WTC11 (cell line): Measurements from ENCODE around the gene COL21A1.
"Not testable (repeated sequence)": the region's sequence is repeated elsewhere in the genome, so short reads cannot be mapped to it uniquely, and the experiment has no call there.

Experiments
- ATF2 ChIP-seq: sonication (generic); formaldehyde crosslinking; IDR thresholded peaks from 2 replicates; pipeline ENCODE4 v1.8.1; 2022; ENCODE audit warnings: low read depth, missing genetic modification reagents, borderline replicate concordance
- CTCF ChIP-seq: fragments of 200-600 bp; IDR thresholded peaks from 2 replicates; pipeline ENCODE4 v1.8.0; 2022; ENCODE audit warnings: antibody characterized with exemption
- ELF4 ChIP-seq: sonication (generic); formaldehyde crosslinking; IDR thresholded peaks from 2 replicates; pipeline ENCODE4 v1.8.1; 2022; ENCODE audit warnings: low read depth, mild to moderate bottlenecking, moderate library complexity, missing genetic modification reagents
- EMX1 ChIP-seq: fragments of 250-450 bp; sonication (Bioruptor Pico); IDR thresholded peaks from 2 replicates; pipeline ENCODE4 v1.8.0; 2021; ENCODE audit warnings: mild to moderate bottlenecking
- MAX ChIP-seq: sonication (generic); formaldehyde crosslinking; IDR thresholded peaks from 2 replicates; pipeline ENCODE4 v1.8.0; 2022; ENCODE audit warnings: mild to moderate bottlenecking, missing genetic modification reagents
- MXD4 ChIP-seq: fragments of 250-450 bp; sonication (Bioruptor Pico); IDR thresholded peaks from 2 replicates; pipeline ENCODE4 v1.8.0; 2021; ENCODE audit warnings: mild to moderate bottlenecking, moderate library complexity, borderline replicate concordance
- MYBL2 ChIP-seq: sonication (generic); formaldehyde crosslinking; IDR thresholded peaks from 2 replicates; pipeline ENCODE4 v1.8.1; 2023; ENCODE audit warnings: mild to moderate bottlenecking, moderate library complexity, missing genetic modification reagents
- RORB ChIP-seq: fragments of 250-450 bp; sonication (Bioruptor Pico); IDR thresholded peaks from 2 replicates; pipeline ENCODE4 v1.9.0; 2021; ENCODE audit warnings: mild to moderate bottlenecking
- SMAD3 ChIP-seq: sonication (generic); formaldehyde crosslinking; IDR thresholded peaks from 2 replicates; pipeline ENCODE4 v1.8.0; 2022; ENCODE audit warnings: missing genetic modification reagents, mild to moderate bottlenecking, borderline replicate concordance
- TCF7 ChIP-seq: sonication (generic); formaldehyde crosslinking; IDR thresholded peaks from 2 replicates; pipeline ENCODE4 v1.8.0; 2022; ENCODE audit warnings: mild to moderate bottlenecking, low read depth, missing genetic modification reagents, moderate library complexity
- USF2 ChIP-seq: sonication (generic); formaldehyde crosslinking; IDR thresholded peaks from 2 replicates; pipeline ENCODE4 v1.8.1; 2023; ENCODE audit warnings: mild to moderate bottlenecking, missing genetic modification reagents, moderate library complexity
- ZBTB43 ChIP-seq: sonication (generic); formaldehyde crosslinking; IDR thresholded peaks from 2 replicates; pipeline ENCODE4 v1.8.1; 2023; ENCODE audit warnings: mild to moderate bottlenecking, missing genetic modification reagents
- ZNF281 ChIP-seq: sonication (generic); formaldehyde crosslinking; IDR thresholded peaks from 2 replicates; pipeline ENCODE4 v1.8.0; 2023; ENCODE audit warnings: mild to moderate bottlenecking, missing genetic modification reagents
- ZNF512 ChIP-seq: sonication (generic); formaldehyde crosslinking; IDR thresholded peaks from 2 replicates; pipeline ENCODE4 v1.8.1; 2022; ENCODE audit warnings: missing genetic modification reagents, borderline replicate concordance

GRCh38 chr6:56260593-56260992 is 13.2 kb upstream of the COL21A1 start:
- TF ChIP-seq ELF4 (CRISPR knock-in tag); CTCF; ATF2 (CRISPR knock-in tag); RORB; SMAD3 (CRISPR knock-in tag); MAX (CRISPR knock-in tag); MYBL2; MXD4; ZNF512 (CRISPR knock-in tag); ZBTB43 (CRISPR knock-in tag); ZNF281 (CRISPR knock-in tag); EMX1; TCF7; USF2: not testable (repeated sequence)
